NCI-H82 treated with DMSO at 0.1 percent for 48 hours (cell line): ENCODE measurements around the gene CELF4.

Source experiments
- DNase-seq: peaks from one replicate; lab custom pipeline; 2025; ENCODE audit not compliant: unreplicated experiment; lab: John Stamatoyannopoulos, UW

CELF4 gene

DNA sequence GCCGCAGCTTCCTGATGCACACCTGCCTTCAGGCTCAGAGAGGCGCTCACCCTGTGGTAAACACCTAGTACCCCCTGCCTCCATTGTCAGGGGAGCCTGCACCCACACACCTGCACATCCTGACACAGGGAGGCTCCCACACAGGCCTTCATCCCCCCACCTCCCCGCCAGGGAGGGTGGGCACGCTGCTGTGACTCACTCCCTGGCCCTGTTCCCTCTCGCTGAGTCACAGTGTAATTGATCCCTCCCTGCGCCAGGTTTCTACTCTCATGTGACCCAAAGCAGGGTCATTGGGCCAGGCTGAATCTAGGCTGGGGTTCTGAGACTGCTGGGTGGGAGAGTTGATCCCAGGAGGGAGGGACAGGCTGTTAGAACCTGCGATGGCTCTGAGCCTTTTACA lies 8.5 kb upstream of the CELF4 start:
- DNase-seq, result no peak

- DNase-seq, result no peak
Measured at GRCh38 chr18:37572736-37573135, 7.1 kb upstream of the CELF4 start.

DNA sequence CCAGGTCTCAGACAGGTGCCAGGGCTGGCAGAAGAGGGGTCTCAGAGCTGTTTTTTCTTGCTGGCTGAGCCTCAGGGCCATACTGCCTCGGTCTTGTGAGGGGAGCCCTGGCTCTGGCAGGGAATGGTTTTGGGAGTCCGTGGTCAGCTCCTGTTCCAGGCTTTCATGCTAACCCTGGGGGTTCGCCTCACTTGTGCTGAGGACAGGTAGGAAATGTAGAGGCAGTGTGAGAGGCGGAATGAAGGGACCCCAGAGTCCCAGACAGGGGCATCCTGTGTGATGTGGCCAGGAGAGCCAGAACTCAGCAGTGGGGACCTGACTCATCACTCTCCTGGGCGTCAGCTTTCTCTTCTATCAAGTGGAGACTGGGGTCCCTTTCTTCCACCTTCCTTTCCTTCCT lies 5.7 kb upstream of the CELF4 start:
- no peak for DNase-seq

GRCh38 chr18:37570336-37570930 lies 4.8 kb upstream of the CELF4 start:
- no peak for DNase-seq

DNA sequence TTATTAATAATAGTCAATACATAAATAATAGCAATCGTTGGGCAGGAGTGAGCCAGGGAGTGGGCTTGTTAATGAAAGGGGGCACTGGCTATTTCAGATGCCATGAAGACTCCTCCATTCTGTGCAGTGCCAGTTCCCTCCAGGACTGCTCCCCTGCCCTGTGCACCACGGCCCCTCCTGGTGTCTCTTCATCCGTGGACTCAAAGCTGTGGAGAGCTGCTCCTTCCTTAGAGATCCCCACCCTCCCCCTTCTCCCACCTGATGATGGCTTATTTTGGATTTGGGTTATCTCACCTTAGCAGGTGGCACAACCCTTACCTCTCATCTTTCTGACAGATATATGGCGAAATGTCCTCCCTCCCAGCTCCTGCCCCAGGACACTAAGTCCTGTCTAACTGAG lies 3.1 kb upstream of the CELF4 start:
- DNase-seq, result no peak

DNA sequence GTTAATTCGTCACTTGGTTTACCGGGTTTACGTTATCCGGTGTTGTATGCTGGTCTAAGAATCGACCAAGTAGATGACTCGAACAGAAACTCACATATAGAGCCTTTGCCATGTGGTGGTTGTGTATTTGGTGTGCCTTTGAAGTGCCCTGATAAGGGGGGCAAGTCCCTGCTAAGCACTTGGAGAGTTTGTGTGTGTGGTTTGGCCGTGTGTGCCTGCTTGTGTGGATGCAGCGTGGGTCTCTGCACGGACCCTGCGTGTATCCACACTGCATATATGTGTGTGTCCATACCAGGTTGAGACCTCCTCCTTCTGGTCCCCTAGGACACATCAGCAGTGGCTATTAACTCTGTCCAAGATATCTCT lies 2.4 kb upstream of the CELF4 start:
- DNase-seq, result no peak

DNA sequence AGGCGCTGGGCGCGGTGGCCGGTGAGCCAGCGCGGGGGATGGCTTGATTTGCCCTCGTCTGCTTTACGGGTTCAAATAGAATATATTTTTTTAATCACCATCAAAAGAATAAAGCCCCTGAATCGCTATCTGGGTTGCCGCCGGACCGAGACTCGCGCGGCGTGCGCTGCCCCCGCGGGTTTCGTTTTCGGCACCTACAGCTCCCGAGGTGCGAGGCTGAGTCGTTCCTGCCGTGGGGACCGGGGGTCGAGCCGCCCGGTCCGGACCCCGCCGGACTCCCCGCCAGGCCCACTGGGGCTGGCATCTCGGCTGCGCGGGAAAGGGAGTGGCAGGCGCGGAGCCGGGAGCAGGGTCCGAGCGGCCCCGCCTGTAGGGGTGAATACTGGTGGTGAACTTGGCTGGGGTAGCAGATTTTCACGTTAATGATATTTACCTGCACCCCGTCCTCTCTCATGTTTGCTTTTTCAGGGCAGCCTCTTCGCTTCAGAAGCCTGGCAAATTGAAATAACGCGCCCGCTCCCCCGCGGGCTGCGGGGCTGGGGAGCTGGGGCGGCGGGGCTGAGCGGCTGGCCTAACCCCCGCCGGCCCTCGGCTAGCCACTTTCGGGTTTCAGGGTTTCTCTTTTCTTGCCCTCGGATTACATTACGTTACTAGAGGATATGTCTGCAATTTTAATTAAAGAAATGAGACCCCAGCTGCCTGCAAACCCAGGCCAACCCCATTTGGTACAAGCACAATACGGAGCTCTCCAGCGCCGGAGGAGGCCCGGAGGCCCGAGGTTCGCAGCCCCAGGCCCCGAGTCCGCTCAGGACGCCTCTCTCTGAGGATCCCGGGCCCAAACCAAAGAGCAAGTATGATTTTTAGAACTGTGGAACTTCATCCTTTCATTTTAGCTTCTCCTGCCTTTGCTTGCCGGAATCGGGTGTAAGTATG lies 1.7 kb upstream of the CELF4 start:
- DNase-seq, result no peak

DNA sequence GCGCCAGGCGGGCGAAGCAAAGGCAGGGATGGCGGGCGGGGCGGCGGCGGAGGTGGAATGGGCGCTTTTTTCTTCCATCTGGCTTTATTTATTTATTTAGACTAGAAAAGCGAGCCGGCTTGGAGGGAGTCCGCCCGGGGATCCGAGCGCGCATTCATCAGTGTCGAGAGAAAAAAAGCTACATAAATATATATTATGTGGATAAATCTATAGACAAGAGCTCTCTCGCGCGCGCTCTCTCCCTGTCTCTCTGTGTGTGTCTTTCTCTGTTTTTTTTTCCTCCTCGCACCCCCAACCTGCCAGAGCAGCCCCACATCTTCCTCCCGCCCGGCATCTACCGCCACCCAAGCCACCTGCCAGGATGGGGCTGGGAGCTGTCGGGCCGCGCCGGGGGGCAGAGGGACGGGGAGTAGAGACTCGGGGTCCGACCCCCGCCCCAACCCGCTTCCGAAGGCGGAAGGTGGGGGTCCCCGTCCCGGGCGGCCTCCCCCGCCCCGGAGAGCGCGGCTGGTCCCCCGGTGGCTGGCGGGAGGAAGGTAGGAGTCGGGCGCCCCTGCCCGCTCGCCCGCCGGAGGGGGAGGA lies 972 bp upstream of the CELF4 start:
- DNase-seq, result no peak

DNA sequence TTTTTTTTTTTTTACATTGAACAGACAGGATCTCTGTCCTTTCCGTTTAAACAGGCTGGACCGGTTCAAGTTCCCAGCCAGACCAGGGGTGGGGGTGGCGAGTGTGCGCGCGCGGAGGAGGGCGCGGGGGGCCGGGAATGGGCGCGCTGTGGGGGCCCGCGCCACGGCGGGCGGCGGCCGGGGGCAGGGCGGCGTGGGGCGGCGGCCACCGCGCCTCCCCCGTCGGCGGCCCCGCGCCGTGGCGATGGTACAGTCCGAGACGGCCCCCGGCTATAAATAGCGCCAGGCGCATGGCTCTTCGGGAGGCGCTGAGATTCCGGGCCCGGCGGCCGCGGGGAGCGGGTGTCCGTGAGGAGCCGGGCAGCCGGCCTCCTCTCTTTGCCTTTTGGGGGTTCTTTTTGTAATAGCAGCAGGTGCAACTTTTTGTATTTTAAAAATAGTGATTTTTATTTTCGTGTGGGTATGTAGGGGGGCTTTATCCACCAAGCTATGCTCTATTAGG lies 430 bp upstream of the CELF4 start:
- DNase-seq, result peak; percentile 24

GRCh38 chr18:37564711-37565100 lies 892 bp downstream of the CELF4 start:
- no peak for DNase-seq

GRCh38 chr18:37563931-37564392 lies 1.6 kb downstream of the CELF4 start:
- no peak for DNase-seq

GRCh38 chr18:37561986-37562385 lies 3.6 kb downstream of the CELF4 start:
- DNase-seq, result no peak

- DNase-seq, result no peak
Measured at GRCh38 chr18:37560003-37560402, 5.6 kb downstream of the CELF4 start.

GRCh38 chr18:37559194-37559593 lies 6.4 kb downstream of the CELF4 start:
- no peak for DNase-seq

DNA sequence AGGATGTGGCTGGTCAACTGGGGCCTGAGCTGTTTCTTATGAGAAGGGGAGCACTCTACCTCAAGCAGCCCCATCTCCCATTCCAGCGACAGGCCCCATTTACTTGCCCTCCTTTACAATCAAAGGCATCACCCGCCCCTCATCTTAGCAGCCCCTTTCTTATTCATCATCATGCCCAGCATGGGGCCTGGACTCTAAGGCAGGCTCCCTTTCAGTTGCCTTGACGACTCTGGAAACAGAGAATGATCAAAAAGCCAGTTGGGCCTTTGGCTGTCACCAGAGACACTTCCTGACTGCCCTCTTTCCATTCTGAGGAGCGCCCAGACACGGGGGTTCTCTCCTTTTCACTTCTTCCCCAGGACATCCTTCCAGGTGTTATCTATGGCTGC lies 11.2 kb downstream of the CELF4 start:
- DNase-seq, result no peak

DNA sequence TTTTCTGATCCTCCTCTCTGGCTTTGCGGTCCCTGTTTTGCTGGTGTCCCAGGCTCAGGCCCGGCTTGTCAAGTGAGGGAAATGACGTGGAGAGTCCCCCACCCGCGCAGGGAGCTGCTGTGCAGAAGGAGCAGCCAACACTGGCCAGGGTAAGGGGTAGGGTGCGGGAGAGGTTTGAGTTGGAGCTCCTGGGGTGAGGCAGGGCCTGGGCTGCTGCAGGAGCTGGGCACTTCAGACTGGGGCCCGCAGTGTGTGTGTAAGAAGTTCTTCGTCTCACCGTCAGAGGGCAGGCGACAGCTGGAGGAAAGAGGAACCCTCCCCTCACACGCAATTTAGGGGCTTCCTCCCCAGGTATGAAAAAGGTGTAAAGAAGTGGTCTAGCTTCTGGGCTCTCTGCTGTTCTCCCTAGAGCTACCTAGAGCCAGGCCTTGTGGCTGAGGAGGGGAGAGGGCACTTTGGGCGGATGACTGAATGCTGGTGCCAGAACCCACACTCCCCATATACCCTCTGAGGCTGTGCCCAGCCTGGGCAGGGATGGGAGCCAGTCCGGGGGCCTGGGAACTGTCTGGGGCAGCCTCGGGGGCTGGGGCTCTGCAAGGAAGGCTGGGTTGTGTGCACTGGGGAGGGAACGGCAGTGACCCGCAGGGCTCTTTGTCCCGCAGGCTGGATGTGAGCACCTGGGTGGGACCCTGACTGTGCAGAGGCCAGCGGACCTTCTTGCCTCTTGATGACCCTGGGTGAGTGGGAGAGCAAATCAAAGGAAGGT lies 11.8 kb downstream of the CELF4 start:
- no peak for DNase-seq

- no peak for DNase-seq
Measured at GRCh38 chr18:37552286-37552685, 13.3 kb downstream of the CELF4 start.

GRCh38 chr18:37551846-37552245 lies 13.8 kb downstream of the CELF4 start:
- no peak for DNase-seq

DNA sequence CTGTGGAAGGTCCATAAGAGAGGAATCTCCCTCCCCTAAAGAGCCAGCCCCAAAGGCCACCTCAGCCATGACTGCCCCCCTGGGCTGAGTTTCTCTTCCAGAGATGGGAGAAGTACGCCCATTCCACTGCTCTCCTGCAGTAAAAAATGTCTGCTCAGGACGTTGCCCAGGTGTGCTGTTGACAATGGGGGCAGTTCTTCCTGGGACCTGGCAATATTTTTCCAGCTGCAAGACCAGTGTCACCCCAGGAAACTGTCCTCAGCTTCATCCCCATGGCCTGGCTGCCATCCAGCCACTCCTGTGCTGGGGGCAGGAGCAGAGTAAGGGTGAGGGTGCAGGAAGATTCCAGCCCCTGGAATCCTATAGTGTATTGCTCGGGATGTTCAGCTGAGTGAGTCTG lies 14.3 kb downstream of the CELF4 start:
- DNase-seq, result no peak

- no peak for DNase-seq
Measured at GRCh38 chr18:37550118-37550875, 15.3 kb downstream of the CELF4 start.
